IMR-90 (cell line): ENCODE measurements around the gene FAM174C. TPM values are rescaled to one million over a fixed set of nuclear protein-coding genes. Genes with fewer than 3 reads are reported as not detected.

Experiments
- ATAC-seq: fragments of 200-7000 bp; cut with Tn5 transposase; 2 replicates; pipeline ENCODE4 v1.9.1; 2020; ENCODE audit warnings: low read depth, mild to moderate bottlenecking, moderate library complexity
- BruUV-seq: library from RNA; stranded (reverse); fragments of 400-500 nt; replicated peaks from 2 replicates; lab custom pipeline; 2021; lab: Mats Ljungman, UMichigan
- CTCF ChIA-PET: fragments of 300-600 bp; formaldehyde crosslinking; extraction: SDS; loops from one replicate; lab custom pipeline; 2021; ENCODE audit warnings: antibody characterized with exemption; lab: Yijun Ruan, JAX
- POLR2A ChIA-PET: fragments of 300-600 bp; sonication (Branson Sonifier 250); formaldehyde crosslinking; loops from one replicate; lab custom pipeline; 2022; ENCODE audit warnings: antibody characterized with exemption; ENCODE audit not compliant: unreplicated experiment; lab: Charles Lee
- DNase-seq: peaks from one replicate; pipeline ENCODE4 v3.0.0; 2013
- H2AFZ ChIP-seq: replicated peaks from 2 replicates; pipeline ENCODE3; 2013; ENCODE audit warnings: low read length, mild to moderate bottlenecking; ENCODE audit not compliant: poor library complexity
- H2AK5ac ChIP-seq: 2 replicates; pipeline ENCODE4 v1.6.1; 2013; ENCODE audit warnings: low read depth, low read length, inconsistent platforms
- H2AK9ac ChIP-seq: replicated peaks from 2 replicates; pipeline ENCODE3; 2013; ENCODE audit warnings: mild to moderate bottlenecking, low read depth, low read length, moderate library complexity; ENCODE audit not compliant: poor library complexity
- H2BK120ac ChIP-seq: 2 replicates; pipeline ENCODE4 v1.6.1; 2013; ENCODE audit warnings: low read depth, low read length, inconsistent platforms
- H2BK15ac ChIP-seq: 3 replicates; pipeline ENCODE4 v1.6.1; 2013; ENCODE audit warnings: low read depth, low read length, inconsistent platforms
- H2BK20ac ChIP-seq: 2 replicates; pipeline ENCODE4 v1.6.1; 2013; ENCODE audit warnings: low read depth, mild to moderate bottlenecking, inconsistent platforms, low read length, moderate library complexity
- H2BK5ac ChIP-seq: 2 replicates; pipeline ENCODE4 v1.6.1; 2013; ENCODE audit warnings: mild to moderate bottlenecking, low read depth, low read length, inconsistent platforms; ENCODE audit not compliant: poor library complexity, severe bottlenecking
- H3K14ac ChIP-seq: replicated peaks from 2 replicates; pipeline ENCODE4 v1.6.1; 2013; ENCODE audit warnings: low read depth, low read length, inconsistent platforms
- H3K18ac ChIP-seq: 2 replicates; pipeline ENCODE4 v1.6.1; 2013; ENCODE audit warnings: low read depth, low read length, control low read depth
- H3K23ac ChIP-seq: 2 replicates; pipeline ENCODE4 v1.6.1; 2013; ENCODE audit warnings: low read depth, low read length, inconsistent platforms
- H3K27ac ChIP-seq: 2 replicates; pipeline ENCODE4 v1.5.1; 2013; ENCODE audit warnings: mild to moderate bottlenecking, control low read depth, low read length; ENCODE audit not compliant: insufficient read depth
- H3K27me3 ChIP-seq: 2 replicates; pipeline ENCODE4 v1.6.1; 2013; ENCODE audit warnings: low read length; ENCODE audit not compliant: control insufficient read depth, insufficient read depth
- H3K36me3 ChIP-seq: 2 replicates; pipeline ENCODE4 v1.6.1; 2013; ENCODE audit warnings: low read length, mixed read lengths; ENCODE audit not compliant: control insufficient read depth, insufficient read depth
- H3K4ac ChIP-seq: 2 replicates; pipeline ENCODE4 v1.6.1; 2013; ENCODE audit warnings: low read depth, low read length, inconsistent platforms
- H3K4me1 ChIP-seq: 2 replicates; pipeline ENCODE4 v1.6.1; 2013; ENCODE audit warnings: low read length, mixed read lengths; ENCODE audit not compliant: control insufficient read depth, insufficient read depth
- H3K4me2 ChIP-seq: 2 replicates; pipeline ENCODE4 v1.6.1; 2013; ENCODE audit warnings: low read depth, mild to moderate bottlenecking, control low read depth, low read length, moderate library complexity
- H3K4me3 ChIP-seq: 2 replicates; pipeline ENCODE4 v1.5.1; 2013; ENCODE audit warnings: low read depth, mild to moderate bottlenecking, control low read depth, low read length, moderate library complexity; ENCODE audit not compliant: insufficient read depth
- H3K56ac ChIP-seq: 2 replicates; pipeline ENCODE4 v1.6.1; 2013; ENCODE audit warnings: low read length, inconsistent platforms; ENCODE audit not compliant: insufficient read depth; ENCODE audit errors: extremely low read depth
- H3K79me1 ChIP-seq, 2 experiments: 2 replicates each; pipeline ENCODE4 v1.6.1; 2013; ENCODE audit warnings: low read length in 2 of 2, inconsistent platforms in 1 of 2, low read depth in 1 of 2
- H3K9ac ChIP-seq: 2 replicates; pipeline ENCODE4 v1.6.1; 2013; ENCODE audit warnings: low read depth, low read length, control low read depth
- H3K9me1 ChIP-seq: 2 replicates; pipeline ENCODE4 v1.6.1; 2013; ENCODE audit warnings: low read length, inconsistent platforms; ENCODE audit not compliant: insufficient read depth
- H3K9me3 ChIP-seq: 2 replicates; pipeline ENCODE4 v1.6.1; 2013; ENCODE audit warnings: low read length; ENCODE audit not compliant: control insufficient read depth, insufficient read depth
- H4K20me1 ChIP-seq: 2 replicates; pipeline ENCODE4 v1.6.1; 2013; ENCODE audit warnings: low read length, inconsistent platforms; ENCODE audit not compliant: insufficient read depth
- H4K5ac ChIP-seq: 2 replicates; pipeline ENCODE4 v1.6.1; 2013; ENCODE audit warnings: mild to moderate bottlenecking, low read depth, low read length, control low read depth
- H4K8ac ChIP-seq, 2 experiments: 2 replicates each; pipeline ENCODE4 v1.6.1; 2013; ENCODE audit warnings: low read depth in 2 of 2, low read length in 2 of 2, control low read depth in 1 of 2, inconsistent platforms in 1 of 2
- H4K91ac ChIP-seq: 2 replicates; pipeline ENCODE4 v1.6.1; 2013; ENCODE audit warnings: low read depth, low read length, inconsistent platforms; ENCODE audit not compliant: insufficient read depth
- BHLHE40 ChIP-seq: fragments of 150-350 bp; IDR thresholded peaks from 2 replicates; pipeline ENCODE4 v1.6.1; 2016; ENCODE audit warnings: mild to moderate bottlenecking, low read depth, low read length
- CTCF ChIP-seq: conservative IDR thresholded peaks from 2 replicates; pipeline ENCODE4 v1.5.1; 2012; ENCODE audit warnings: mild to moderate bottlenecking, low read depth, low read length, improper control_type of control experiment
- MAFK ChIP-seq: IDR thresholded peaks from 2 replicates; pipeline ENCODE4 v1.6.1; 2012; ENCODE audit warnings: low read depth, low read length, improper control_type of control experiment
- MAZ ChIP-seq: IDR thresholded peaks from 2 replicates; pipeline ENCODE4 v1.6.1; 2012; ENCODE audit warnings: low read depth, mild to moderate bottlenecking, low read length, improper control_type of control experiment, moderate library complexity, borderline replicate concordance
- MXI1 ChIP-seq: IDR thresholded peaks from 2 replicates; pipeline ENCODE4 v1.6.1; 2012; ENCODE audit warnings: low read depth, mild to moderate bottlenecking, low read length, moderate library complexity, borderline replicate concordance
- POLR2A ChIP-seq: IDR thresholded peaks from 2 replicates; pipeline ENCODE4 v1.6.1; 2012; ENCODE audit warnings: mild to moderate bottlenecking, low read depth, low read length
- SMC3 ChIP-seq: fragments of 150-350 bp; IDR thresholded peaks from 2 replicates; pipeline ENCODE4 v1.6.1; 2016; ENCODE audit warnings: low read depth, mild to moderate bottlenecking, antibody characterized with exemption, low read length, moderate library complexity
- WGBS, 2 experiments: methylation state at CpG; one replicate each; pipeline versions ENCODE4 v1.1.5 to v1.1.7; 2013; ENCODE audit warnings: missing lambda C conversion rate in 2 of 2; ENCODE audit not compliant: insufficient read length in 1 of 2; ENCODE audit errors: extremely low coverage in 2 of 2; 5-methylcytosine and 5-hydroxymethylcytosine counted together
- dilution Hi-C: fragments of 300-500 bp; cut with HindIII; formaldehyde crosslinking; loops from one replicate; pipeline ENCODE4 v1.14.3; 2018; ENCODE audit warnings: low sequenced_read_pairs; ENCODE audit not compliant: unreplicated experiment
- in situ Hi-C: fragments of 300-500 bp; cut with MboI; formaldehyde crosslinking; loops from 3 replicates; pipeline ENCODE4 v1.14.3; 2019; ENCODE audit warnings: low sequenced_read_pairs, inconsistent platforms, mixed read lengths
- intact Hi-C: fragments of 100-400 bp; cut with micrococcal nuclease; formaldehyde crosslinking; loops from 2 replicates; pipeline ENCODE4 v1.10.0; 2022
- polyA plus RNA-seq, 3 experiments: library from polyadenylated mRNA; depleted of rRNA; stranded (reverse); fragments of >200 nt; gene quantifications; 2 replicates each; pipeline ENCODE4 v1.2.3, GENCODE V29; 2012; ENCODE audit warnings: low replicate concordance in 1 of 3
- total RNA-seq: library from RNA; depleted of rRNA; stranded (reverse); fragments of >200 nt; gene quantifications from 2 replicates; pipeline ENCODE4 v1.2.3, GENCODE V29; 2012

FAM174C gene
- total and polyA plus RNA-seq, 2 of the 4 experiments (the other 2 are of a cell fraction): 7.5 to 61.8 TPM

GRCh38 chr19:1312767-1313694 is 37.7 kb downstream of the FAM174C start:
- BruUV-seq: no TSS peak
- H3K9me3 ChIP-seq: no peaks in the 10 kb centered on the region
- H3K27ac ChIP-seq: no peak overlapping the region
- H4K8ac ChIP-seq: no peak overlapping the region
- POLR2A ChIA-PET: no interaction called here
- H2BK120ac ChIP-seq: no peak overlapping the region
- H2AFZ ChIP-seq: peak overlapping the region; percentile 70
- H3K36me3 ChIP-seq: no peaks in the 10 kb centered on the region
- no peak overlapping the region for H3K4me3 ChIP-seq
- H3K4me2 ChIP-seq: no peak overlapping the region
- DNase-seq (peak; percentile 58), ATAC-seq (peak; percentile 54; the same call in 1 of the 2 replicates)
- no peak overlapping the region for H3K14ac ChIP-seq
- H2BK20ac ChIP-seq: no peak overlapping the region
- no peak overlapping the region for H3K56ac ChIP-seq
- H4K91ac ChIP-seq: no peak overlapping the region
- no peak overlapping the region for H3K18ac ChIP-seq
- H3K79me1 ChIP-seq: no peaks in the 10 kb centered on the region
- in situ Hi-C loops (no loop called here), dilution Hi-C loops (no loop called here), intact Hi-C loops (no loop called here)
- no peak overlapping the region for H2BK5ac ChIP-seq
- H3K4ac ChIP-seq: no peak overlapping the region
- H4K5ac ChIP-seq: no peak overlapping the region
- no peaks in the 10 kb centered on the region; the same call in 1 of the 2 replicates for H4K20me1 ChIP-seq
- no peak overlapping the region for H2BK15ac ChIP-seq
- H2AK9ac ChIP-seq: no peak overlapping the region
- TF ChIP-seq MAZ (no peak), CTCF (no peak), BHLHE40 (no peak), MXI1 (no peak), SMC3 (no peak), MAFK (no peak), POLR2A (no peak)
- no peaks in the 10 kb centered on the region; the same call in 1 of the 2 replicates for H3K4me1 ChIP-seq
- no peak overlapping the region for H3K9ac ChIP-seq
- peaks cover 30% of the 10 kb centered on the region for H3K27me3 ChIP-seq
- no peaks in the 10 kb centered on the region for H3K9me1 ChIP-seq
- CTCF ChIA-PET: interaction anchor here (1.4 kb wide), 1 partner anchor 33 kb away, joined by 3 read pairs; no protein-coding TSS in a partner anchor
- 59% methylated on average over 40 of the region's 61 CpGs; no CpG with 5 or more reads in 1 of the 2 experiments for WGBS, 2 experiments
- no peak overlapping the region for H2AK5ac ChIP-seq
- no peak overlapping the region for H3K23ac ChIP-seq
